ENCODE measurements around the gene FCHSD2. TPM values are rescaled to one million over a fixed set of nuclear protein-coding genes. Genes with fewer than 3 reads are reported as not detected.

The FCHSD2 gene
- total RNA-seq, 4 donors from 2014 or later = 6.7 to 95.7 (median 10.2) TPM

GRCh38 chr11:72856551-72857345, 285.4 kb downstream of the FCHSD2 start:
- H3K4me3 ChIP-seq = no peak overlapping the region
- TF ChIP-seq POLR2A (IDR thresholded peaks at IDR 0.05) (no peak), CTCF (IDR thresholded peaks at IDR 0.05) (no peak)
- DNase-seq = no peak
- no peaks in the 10 kb centered on the region for H3K27me3 ChIP-seq
- H3K9me3 ChIP-seq = no peaks in the 10 kb centered on the region
- no peaks in the 10 kb centered on the region for H3K36me3 ChIP-seq
- peaks cover 0 to 7% (median 0%) of the 10 kb centered on the region in 4 donors for H3K4me1 ChIP-seq
- H3K27ac ChIP-seq = no peak overlapping the region

GRCh38 chr11:72856065-72856464, 286.1 kb downstream of the FCHSD2 start:
- no peak for DNase-seq
- no peak overlapping the region for H3K4me3 ChIP-seq
- no peaks in the 10 kb centered on the region for H3K9me3 ChIP-seq
- no peak overlapping the region for H3K27ac ChIP-seq
- no peak for TF ChIP-seq CTCF (IDR thresholded peaks at IDR 0.05)
- TF ChIP-seq POLR2A (IDR thresholded peaks at IDR 0.05) = no peak
- no peaks in the 10 kb centered on the region for H3K27me3 ChIP-seq
- H3K36me3 ChIP-seq = no peaks in the 10 kb centered on the region
- peaks cover 0 to 7% (median 0%) of the 10 kb centered on the region in 4 donors for H3K4me1 ChIP-seq

GRCh38 chr11:72851726-72852125, 290.4 kb downstream of the FCHSD2 start:
- no peaks in the 10 kb centered on the region for H3K36me3 ChIP-seq
- H3K4me3 ChIP-seq = no peak overlapping the region
- DNase-seq = no peak
- H3K27me3 ChIP-seq = no peaks in the 10 kb centered on the region
- TF ChIP-seq POLR2A (IDR thresholded peaks at IDR 0.05) (no peak), CTCF (IDR thresholded peaks at IDR 0.05) (no peak)
- H3K9me3 ChIP-seq = no peaks in the 10 kb centered on the region
- no peak overlapping the region for H3K27ac ChIP-seq
- H3K4me1 ChIP-seq = peaks cover 0 to 3% (median 0%) of the 10 kb centered on the region in 4 donors

GRCh38 chr11:72850832-72851231, 291.3 kb downstream of the FCHSD2 start:
- no peaks in the 10 kb centered on the region for H3K9me3 ChIP-seq
- H3K4me1 ChIP-seq = no peaks in the 10 kb centered on the region
- no peak overlapping the region for H3K27ac ChIP-seq
- no peak for DNase-seq
- no peaks in the 10 kb centered on the region for H3K36me3 ChIP-seq
- no peaks in the 10 kb centered on the region for H3K27me3 ChIP-seq
- TF ChIP-seq POLR2A (IDR thresholded peaks at IDR 0.05) = no peak
- no peak for TF ChIP-seq CTCF (IDR thresholded peaks at IDR 0.05)
- H3K4me3 ChIP-seq = no peak overlapping the region

GRCh38 chr11:72848846-72849466, 293.2 kb downstream of the FCHSD2 start:
- no peak overlapping the region for H3K27ac ChIP-seq
- DNase-seq = no peak
- no peaks in the 10 kb centered on the region for H3K27me3 ChIP-seq
- no peaks in the 10 kb centered on the region for H3K4me1 ChIP-seq
- TF ChIP-seq CTCF (IDR thresholded peaks at IDR 0.05) (peak; percentile 24 to 68 (median 58)), POLR2A (IDR thresholded peaks at IDR 0.05) (no peak)
- H3K4me3 ChIP-seq = no peak overlapping the region
- H3K36me3 ChIP-seq = no peaks in the 10 kb centered on the region
- no peaks in the 10 kb centered on the region for H3K9me3 ChIP-seq
